Testis (tissue), 2 donors: ENCODE data around the gene CCHCR1.

Experiments used
- POLR2A ChIP-seq: fragments of 450-650 bp; IDR thresholded peaks from one replicate; pipeline ENCODE4 v1.6.1; 2017; ENCODE audit warnings: antibody characterized with exemption, mild to moderate bottlenecking, moderate library complexity
- TF ChIP-seq, protein P1 (sequence below), 3 experiments: fragments of 450-650 bp in 2 of 3; fragments of 200-600 bp in 1 of 3; sonication (generic) in 1 of 3; IDR thresholded peaks; one replicate each; pipeline ENCODE4 v1.5.1; 2016 to 2019; ENCODE audit warnings: antibody characterized with exemption in 3 of 3, mild to moderate bottlenecking in 2 of 3, moderate library complexity in 1 of 3

DNA sequence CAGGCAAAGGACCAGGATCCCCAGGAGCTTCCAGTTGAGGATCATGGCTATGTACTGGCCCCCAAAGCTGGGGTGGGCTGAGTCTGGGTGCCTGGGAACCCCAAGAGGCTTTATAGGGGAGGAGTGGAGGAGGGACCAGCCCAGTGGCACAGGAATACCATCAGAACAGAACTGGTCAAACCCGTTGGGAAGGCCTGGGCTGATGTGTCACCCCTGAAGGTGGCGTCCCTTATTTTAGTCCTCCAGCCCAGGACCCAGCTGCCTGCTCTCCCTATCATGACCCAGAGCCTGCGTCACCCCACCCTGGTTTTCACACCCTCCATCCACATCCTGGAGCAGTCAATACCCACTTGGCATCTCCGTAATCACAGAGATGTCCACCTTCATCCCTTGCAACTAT, 18.6 kb downstream of the CCHCR1 start, which contains the start of gene PSORS1C2:
- TF ChIP-seq, protein P1, sequence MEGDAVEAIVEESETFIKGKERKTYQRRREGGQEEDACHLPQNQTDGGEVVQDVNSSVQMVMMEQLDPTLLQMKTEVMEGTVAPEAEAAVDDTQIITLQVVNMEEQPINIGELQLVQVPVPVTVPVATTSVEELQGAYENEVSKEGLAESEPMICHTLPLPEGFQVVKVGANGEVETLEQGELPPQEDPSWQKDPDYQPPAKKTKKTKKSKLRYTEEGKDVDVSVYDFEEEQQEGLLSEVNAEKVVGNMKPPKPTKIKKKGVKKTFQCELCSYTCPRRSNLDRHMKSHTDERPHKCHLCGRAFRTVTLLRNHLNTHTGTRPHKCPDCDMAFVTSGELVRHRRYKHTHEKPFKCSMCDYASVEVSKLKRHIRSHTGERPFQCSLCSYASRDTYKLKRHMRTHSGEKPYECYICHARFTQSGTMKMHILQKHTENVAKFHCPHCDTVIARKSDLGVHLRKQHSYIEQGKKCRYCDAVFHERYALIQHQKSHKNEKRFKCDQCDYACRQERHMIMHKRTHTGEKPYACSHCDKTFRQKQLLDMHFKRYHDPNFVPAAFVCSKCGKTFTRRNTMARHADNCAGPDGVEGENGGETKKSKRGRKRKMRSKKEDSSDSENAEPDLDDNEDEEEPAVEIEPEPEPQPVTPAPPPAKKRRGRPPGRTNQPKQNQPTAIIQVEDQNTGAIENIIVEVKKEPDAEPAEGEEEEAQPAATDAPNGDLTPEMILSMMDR (IDR thresholded peaks at IDR 0.05) = no peak
- no peak for TF ChIP-seq POLR2A
